GM12878 (cell line): ENCODE data around the gene MEAF6. TPM values are rescaled to one million over a fixed set of nuclear protein-coding genes. Genes with fewer than 3 reads are reported as not detected.

Source experiments
- ATAC-seq: fragments of 200-7000 bp; cut with Tn5 transposase; 3 replicates; pipeline ENCODE4 v1.9.1; 2020; ENCODE audit warnings: mild to moderate bottlenecking, moderate library complexity
- BruUV-seq: library from RNA; stranded (reverse); fragments of 400-500 nt; replicated peaks from 2 replicates; lab custom pipeline; 2021; lab: Mats Ljungman, UMichigan
- CTCF ChIA-PET: fragments of 300-600 bp; sonication (Branson Sonifier 250); formaldehyde crosslinking; extraction: SDS; loops from one replicate; lab custom pipeline; 2021; ENCODE audit warnings: inconsistent platforms; lab: Yijun Ruan, JAX
- POLR2A ChIA-PET: fragments of 350-600 bp; formaldehyde crosslinking; extraction: SDS; loops from one replicate; lab custom pipeline; 2021; ENCODE audit warnings: inconsistent platforms; lab: Charles Lee
- RAD21 ChIA-PET: fragments of 300-600 bp; sonication (Branson Sonifier 250); formaldehyde crosslinking; loops from one replicate; lab custom pipeline; 2023; ENCODE audit warnings: antibody characterized with exemption; ENCODE audit not compliant: unreplicated experiment; lab: Charles Lee
- SMC1A ChIA-PET: fragments of 300-600 bp; sonication (Branson Sonifier 250); formaldehyde crosslinking; loops from one replicate; lab custom pipeline; 2023; ENCODE audit not compliant: unreplicated experiment, uncharacterized antibody; lab: Charles Lee
- DNase-seq: peaks from one replicate; pipeline ENCODE4 v3.0.0-alpha.2; 2011; ENCODE audit warnings: low read depth, low spot score
- FAIRE-seq: peaks from 3 replicates; lab custom pipeline; 2011; peaks lifted over from hg19 to GRCh38; lab: Jason Lieb, UNC
- H2AFZ ChIP-seq: 2 replicates; pipeline ENCODE4 v1.6.0; 2011; ENCODE audit warnings: low read depth, low read length, control low read depth; ENCODE audit not compliant: control insufficient read depth
- H3K27ac ChIP-seq: 2 replicates; pipeline ENCODE4 v1.5.1; 2011; ENCODE audit warnings: control low read depth; ENCODE audit not compliant: control insufficient read depth, insufficient read depth
- H3K27me3 ChIP-seq, 2 experiments: replicated peaks in 1 of 2; 2 replicates each; pipeline versions ENCODE4 v1.6.0 to v1.6.1; 2011; ENCODE audit warnings: low read length in 1 of 2; ENCODE audit not compliant: control insufficient read depth in 2 of 2, insufficient read depth in 2 of 2
- H3K36me3 ChIP-seq, 2 experiments: 2 replicates each; pipeline ENCODE4 v1.5.1; 2011; ENCODE audit warnings: low read length in 1 of 2; ENCODE audit not compliant: control insufficient read depth in 2 of 2, insufficient read depth in 2 of 2
- H3K4me1 ChIP-seq: 2 replicates; pipeline ENCODE4 v1.6.1; 2011; ENCODE audit warnings: mild to moderate bottlenecking, low read length, moderate library complexity, mixed read lengths; ENCODE audit not compliant: control insufficient read depth, insufficient read depth
- H3K4me2 ChIP-seq: 2 replicates; pipeline ENCODE4 v1.6.0; 2011; ENCODE audit warnings: control low read depth; ENCODE audit not compliant: control insufficient read depth, insufficient read depth
- H3K4me3 ChIP-seq: fragments of 200-600 bp; sonication (generic); 2 replicates; pipeline ENCODE4 v1.5.1; 2016
- H3K79me2 ChIP-seq: 2 replicates; pipeline ENCODE4 v1.6.0; 2011; ENCODE audit warnings: low read length; ENCODE audit not compliant: control insufficient read depth, insufficient read depth
- H3K9ac ChIP-seq: 2 replicates; pipeline ENCODE4 v1.8.0; 2011; ENCODE audit warnings: low read length, control low read depth, mixed read lengths; ENCODE audit not compliant: control insufficient read depth, insufficient read depth
- H3K9me3 ChIP-seq: replicated peaks from 3 replicates; pipeline ENCODE4 v1.5.1; 2011; ENCODE audit warnings: mild to moderate bottlenecking, low read length; ENCODE audit not compliant: control insufficient read depth, insufficient read depth
- H4K20me1 ChIP-seq: 2 replicates; pipeline ENCODE4 v1.6.0; 2011; ENCODE audit not compliant: control insufficient read depth, insufficient read depth
- ATF3 ChIP-seq: IDR thresholded peaks from 2 replicates; pipeline ENCODE4 v1.6.1; 2011; ENCODE audit warnings: low read depth, mild to moderate bottlenecking, low read length, moderate library complexity, borderline replicate concordance; ENCODE audit errors: extremely low read depth
- ATF7 ChIP-seq: fragments of 450-650 bp; IDR thresholded peaks from 2 replicates; pipeline ENCODE4 v1.6.1; 2016; ENCODE audit warnings: low read depth, mild to moderate bottlenecking
- BHLHE40 ChIP-seq, 2 experiments: fragments of 450-650 bp in 1 of 2; IDR thresholded peaks; 2 replicates each; pipeline ENCODE4 v1.6.1; 2011 to 2017; ENCODE audit warnings: low read depth in 2 of 2, borderline replicate concordance in 1 of 2, improper control_type of control experiment in 1 of 2, low read length in 1 of 2, mild to moderate bottlenecking in 1 of 2
- FOS ChIP-seq: IDR thresholded peaks from 3 replicates; pipeline ENCODE4 v1.6.1; 2011; ENCODE audit warnings: borderline replicate concordance; ENCODE audit not compliant: insufficient read length; ENCODE audit errors: extremely low read depth
- NR2C2 ChIP-seq: IDR thresholded peaks from 2 replicates; pipeline ENCODE4 v1.6.1; 2011; ENCODE audit warnings: borderline replicate concordance, low read depth; ENCODE audit not compliant: control insufficient read depth, insufficient read length
- PAX5 ChIP-seq: IDR thresholded peaks from 2 replicates; pipeline ENCODE4 v1.6.1; 2011; ENCODE audit warnings: low read depth, low read length, borderline replicate concordance
- SIX5 ChIP-seq: IDR thresholded peaks from 2 replicates; pipeline ENCODE4 v1.6.1; 2011; ENCODE audit warnings: mild to moderate bottlenecking, low read depth, low read length, moderate library complexity; ENCODE audit not compliant: severe bottlenecking
- SREBF2 ChIP-seq: IDR thresholded peaks from 2 replicates; pipeline ENCODE4 v1.6.1; 2012; ENCODE audit warnings: mild to moderate bottlenecking, low read length
- SUPT20H ChIP-seq: IDR thresholded peaks from 2 replicates; pipeline ENCODE4 v1.6.1; 2011; ENCODE audit warnings: low read depth, mild to moderate bottlenecking, low read length, moderate library complexity, borderline replicate concordance; ENCODE audit not compliant: control insufficient read depth
- TAF1 ChIP-seq: IDR thresholded peaks from 2 replicates; pipeline ENCODE4 v1.6.1; 2011; ENCODE audit warnings: mild to moderate bottlenecking, low read depth, low read length, borderline replicate concordance
- ZZZ3 ChIP-seq: IDR thresholded peaks from 2 replicates; pipeline ENCODE4 v1.6.1; 2011; ENCODE audit warnings: low read depth; ENCODE audit not compliant: control insufficient read depth, insufficient read length
- WGBS: methylation state at CpG from one replicate; pipeline ENCODE4 v1.1.6; 2016; ENCODE audit warnings: low lambda C conversion rate; ENCODE audit not compliant: insufficient replicate concordance, insufficient coverage; ENCODE audit errors: missing lambda C conversion rate; 5-methylcytosine and 5-hydroxymethylcytosine counted together
- in situ Hi-C: fragments of 300-500 bp; cut with MboI; formaldehyde crosslinking; loops from 9 replicates; pipeline ENCODE4 v1.14.3; 2018; ENCODE audit warnings: mixed read lengths
- intact Hi-C: fragments of 100-400 bp; cut with micrococcal nuclease; formaldehyde crosslinking; loops from one replicate; pipeline ENCODE4 v1.14.2; 2022; ENCODE audit not compliant: unreplicated experiment
- polyA plus RNA-seq, 11 experiments: library from polyadenylated mRNA; depleted of rRNA in 4 of 11; unstranded in 6 of 11; stranded (reverse) in 5 of 11; fragments of >200 nt; fragmentation: Nextera tagmentation in 4 of 11; fragmentation: Illumina TruSeq in 1 of 11; extraction: Ambion mirVana in 4 of 11; extraction: Trizol in 1 of 11; gene quantifications; 1 replicate in 1 of 11; 2 replicates in 10 of 11; pipeline versions ENCODE4 v1.2.1 to v1.2.3, GENCODE V29; 2011 to 2016; ENCODE audit warnings: inconsistent platforms in 2 of 11, missing spikeins in 2 of 11, low read depth in 1 of 11
- total RNA-seq, 4 experiments: library from RNA; depleted of rRNA in 3 of 4; stranded (reverse); fragments of >200 nt in 3 of 4; fragmentation: Illumina TruSeq in 1 of 4; extraction: Trizol in 1 of 4; gene quantifications; 2 replicates each; pipeline versions ENCODE4 v1.2.1 to v1.2.3, GENCODE V29; 2013 to 2021
- TF ChIP-seq, protein P1 (sequence below): fragments of 450-650 bp; IDR thresholded peaks from 2 replicates; pipeline ENCODE4 v1.6.1; 2017; ENCODE audit warnings: mild to moderate bottlenecking
- TF ChIP-seq, protein P2 (sequence below): IDR thresholded peaks from 2 replicates; pipeline ENCODE4 v1.6.1; 2012; ENCODE audit warnings: low read depth, low read length, improper control_type of control experiment

Gene MEAF6
- total and polyA plus RNA-seq, 10 of the 15 experiments (the other 5 are each of a cell fraction or from before 2014, with no cell fraction given) = 30.8 to 75.0 (median 58.1) TPM

- WGBS = 24% methylated on average over 3 of the region's 3 CpGs
- Histone ChIP-seq H3K79me2 (no peaks in the 10 kb centered on the region; the same call in 1 of the 2 replicates), H3K4me2 (no peak overlapping the region), H3K27me3 (no peaks in the 10 kb centered on the region), H3K9ac (no peak overlapping the region; the same call in 1 of the 2 replicates), H3K9me3 (no peaks in the 10 kb centered on the region), H3K4me3 (no peak overlapping the region), H3K27ac (no peak overlapping the region), H4K20me1 (no peaks in the 10 kb centered on the region), H2AFZ (no peak overlapping the region), H3K36me3 (no peaks in the 10 kb centered on the region), H3K4me1 (peaks cover 10% of the 10 kb centered on the region)
- POLR2A ChIA-PET = interaction anchor here (1.3 kb wide), 1 partner anchor 9 kb away, joined by 6 read pairs; no protein-coding TSS in a partner anchor
- in situ Hi-C loops = no loop called here
- CTCF ChIA-PET = interaction anchor here (1.4 to 9.5 kb wide), 2 partner anchors 13 to 18 kb away, joined by 4 to 99 read pairs; no protein-coding TSS in a partner anchor
- no TSS peak for BruUV-seq
- ATAC-seq (no peak), FAIRE-seq (no peak), DNase-seq (no peak)
- RAD21 ChIA-PET = interaction anchor here (10.4 kb wide), 1 partner anchor 17 kb away, joined by 82 read pairs; no protein-coding TSS in a partner anchor
- TF ChIP-seq SREBF2 = no peak
- TF ChIP-seq SUPT20H = no peak
- TF ChIP-seq PAX5 = no peak
- TF ChIP-seq ATF3 = no peak
- no peak for TF ChIP-seq BHLHE40 (IDR thresholded peaks at IDR 0.05; ENCODE audit: borderline replicate concordance in 1 of 2, low read depth in 2 of 2, low read length in 1 of 2)
- TF ChIP-seq SIX5 = no peak
- TF ChIP-seq, protein P1, sequence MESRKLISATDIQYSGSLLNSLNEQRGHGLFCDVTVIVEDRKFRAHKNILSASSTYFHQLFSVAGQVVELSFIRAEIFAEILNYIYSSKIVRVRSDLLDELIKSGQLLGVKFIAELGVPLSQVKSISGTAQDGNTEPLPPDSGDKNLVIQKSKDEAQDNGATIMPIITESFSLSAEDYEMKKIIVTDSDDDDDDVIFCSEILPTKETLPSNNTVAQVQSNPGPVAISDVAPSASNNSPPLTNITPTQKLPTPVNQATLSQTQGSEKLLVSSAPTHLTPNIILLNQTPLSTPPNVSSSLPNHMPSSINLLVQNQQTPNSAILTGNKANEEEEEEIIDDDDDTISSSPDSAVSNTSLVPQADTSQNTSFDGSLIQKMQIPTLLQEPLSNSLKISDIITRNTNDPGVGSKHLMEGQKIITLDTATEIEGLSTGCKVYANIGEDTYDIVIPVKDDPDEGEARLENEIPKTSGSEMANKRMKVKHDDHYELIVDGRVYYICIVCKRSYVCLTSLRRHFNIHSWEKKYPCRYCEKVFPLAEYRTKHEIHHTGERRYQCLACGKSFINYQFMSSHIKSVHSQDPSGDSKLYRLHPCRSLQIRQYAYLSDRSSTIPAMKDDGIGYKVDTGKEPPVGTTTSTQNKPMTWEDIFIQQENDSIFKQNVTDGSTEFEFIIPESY = no peak
- no peak for TF ChIP-seq ATF7
- TF ChIP-seq TAF1 = no peak
- no peak for TF ChIP-seq FOS
- TF ChIP-seq NR2C2 = no peak
- TF ChIP-seq ZZZ3 = no peak
- TF ChIP-seq, protein P2, sequence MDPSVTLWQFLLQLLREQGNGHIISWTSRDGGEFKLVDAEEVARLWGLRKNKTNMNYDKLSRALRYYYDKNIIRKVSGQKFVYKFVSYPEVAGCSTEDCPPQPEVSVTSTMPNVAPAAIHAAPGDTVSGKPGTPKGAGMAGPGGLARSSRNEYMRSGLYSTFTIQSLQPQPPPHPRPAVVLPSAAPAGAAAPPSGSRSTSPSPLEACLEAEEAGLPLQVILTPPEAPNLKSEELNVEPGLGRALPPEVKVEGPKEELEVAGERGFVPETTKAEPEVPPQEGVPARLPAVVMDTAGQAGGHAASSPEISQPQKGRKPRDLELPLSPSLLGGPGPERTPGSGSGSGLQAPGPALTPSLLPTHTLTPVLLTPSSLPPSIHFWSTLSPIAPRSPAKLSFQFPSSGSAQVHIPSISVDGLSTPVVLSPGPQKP = no peak
- intact Hi-C loops = no loop called here
- SMC1A ChIA-PET = interaction anchor here (1.0 to 1.2 kb wide), 2 partner anchors 9 to 17 kb away, joined by 3 to 12 read pairs; no protein-coding TSS in a partner anchor
These were observed 45.2 kb downstream of the MEAF6 start for GRCh38 chr1:37469386-37469785.
